ENCODE measurements around the gene OGDHL.

DNA sequence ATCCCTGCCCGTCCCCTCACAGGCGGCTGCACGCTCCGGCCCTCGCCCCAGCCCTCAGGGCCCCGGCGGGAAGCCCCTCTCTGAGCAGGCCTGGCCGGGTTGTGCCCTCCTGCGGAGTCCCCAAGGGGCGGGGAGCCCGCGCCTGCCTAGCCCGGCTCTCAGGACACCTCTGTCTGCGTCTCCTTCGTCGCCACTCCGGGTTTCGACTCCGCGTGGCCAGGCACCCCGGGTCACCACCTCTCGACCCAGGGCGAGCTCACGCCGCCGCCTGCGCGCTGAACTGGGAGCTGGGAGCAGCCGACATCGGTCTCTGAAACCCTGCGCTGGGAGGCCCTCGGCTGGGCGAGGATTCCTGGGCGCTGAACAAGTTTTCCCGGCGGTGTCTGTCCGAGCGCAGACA lies 6.2 kb upstream of the OGDHL start:
- TF ChIP-seq ZFX (CRISPR knock-in tag; IDR thresholded peaks at IDR 0.05): no peak
- TF ChIP-seq, protein P1, sequence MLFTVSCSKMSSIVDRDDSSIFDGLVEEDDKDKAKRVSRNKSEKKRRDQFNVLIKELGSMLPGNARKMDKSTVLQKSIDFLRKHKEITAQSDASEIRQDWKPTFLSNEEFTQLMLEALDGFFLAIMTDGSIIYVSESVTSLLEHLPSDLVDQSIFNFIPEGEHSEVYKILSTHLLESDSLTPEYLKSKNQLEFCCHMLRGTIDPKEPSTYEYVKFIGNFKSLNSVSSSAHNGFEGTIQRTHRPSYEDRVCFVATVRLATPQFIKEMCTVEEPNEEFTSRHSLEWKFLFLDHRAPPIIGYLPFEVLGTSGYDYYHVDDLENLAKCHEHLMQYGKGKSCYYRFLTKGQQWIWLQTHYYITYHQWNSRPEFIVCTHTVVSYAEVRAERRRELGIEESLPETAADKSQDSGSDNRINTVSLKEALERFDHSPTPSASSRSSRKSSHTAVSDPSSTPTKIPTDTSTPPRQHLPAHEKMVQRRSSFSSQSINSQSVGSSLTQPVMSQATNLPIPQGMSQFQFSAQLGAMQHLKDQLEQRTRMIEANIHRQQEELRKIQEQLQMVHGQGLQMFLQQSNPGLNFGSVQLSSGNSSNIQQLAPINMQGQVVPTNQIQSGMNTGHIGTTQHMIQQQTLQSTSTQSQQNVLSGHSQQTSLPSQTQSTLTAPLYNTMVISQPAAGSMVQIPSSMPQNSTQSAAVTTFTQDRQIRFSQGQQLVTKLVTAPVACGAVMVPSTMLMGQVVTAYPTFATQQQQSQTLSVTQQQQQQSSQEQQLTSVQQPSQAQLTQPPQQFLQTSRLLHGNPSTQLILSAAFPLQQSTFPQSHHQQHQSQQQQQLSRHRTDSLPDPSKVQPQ (CRISPR knock-in tag; IDR thresholded peaks at IDR 0.05; ENCODE audit: borderline replicate concordance): no peak
- no peak for TF ChIP-seq CEBPB (tag; IDR thresholded peaks at IDR 0.05)
- no peak for TF ChIP-seq CREM (IDR thresholded peaks at IDR 0.05; ENCODE audit: low read depth)
- TF ChIP-seq, protein P2, sequence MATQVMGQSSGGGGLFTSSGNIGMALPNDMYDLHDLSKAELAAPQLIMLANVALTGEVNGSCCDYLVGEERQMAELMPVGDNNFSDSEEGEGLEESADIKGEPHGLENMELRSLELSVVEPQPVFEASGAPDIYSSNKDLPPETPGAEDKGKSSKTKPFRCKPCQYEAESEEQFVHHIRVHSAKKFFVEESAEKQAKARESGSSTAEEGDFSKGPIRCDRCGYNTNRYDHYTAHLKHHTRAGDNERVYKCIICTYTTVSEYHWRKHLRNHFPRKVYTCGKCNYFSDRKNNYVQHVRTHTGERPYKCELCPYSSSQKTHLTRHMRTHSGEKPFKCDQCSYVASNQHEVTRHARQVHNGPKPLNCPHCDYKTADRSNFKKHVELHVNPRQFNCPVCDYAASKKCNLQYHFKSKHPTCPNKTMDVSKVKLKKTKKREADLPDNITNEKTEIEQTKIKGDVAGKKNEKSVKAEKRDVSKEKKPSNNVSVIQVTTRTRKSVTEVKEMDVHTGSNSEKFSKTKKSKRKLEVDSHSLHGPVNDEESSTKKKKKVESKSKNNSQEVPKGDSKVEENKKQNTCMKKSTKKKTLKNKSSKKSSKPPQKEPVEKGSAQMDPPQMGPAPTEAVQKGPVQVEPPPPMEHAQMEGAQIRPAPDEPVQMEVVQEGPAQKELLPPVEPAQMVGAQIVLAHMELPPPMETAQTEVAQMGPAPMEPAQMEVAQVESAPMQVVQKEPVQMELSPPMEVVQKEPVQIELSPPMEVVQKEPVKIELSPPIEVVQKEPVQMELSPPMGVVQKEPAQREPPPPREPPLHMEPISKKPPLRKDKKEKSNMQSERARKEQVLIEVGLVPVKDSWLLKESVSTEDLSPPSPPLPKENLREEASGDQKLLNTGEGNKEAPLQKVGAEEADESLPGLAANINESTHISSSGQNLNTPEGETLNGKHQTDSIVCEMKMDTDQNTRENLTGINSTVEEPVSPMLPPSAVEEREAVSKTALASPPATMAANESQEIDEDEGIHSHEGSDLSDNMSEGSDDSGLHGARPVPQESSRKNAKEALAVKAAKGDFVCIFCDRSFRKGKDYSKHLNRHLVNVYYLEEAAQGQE (IDR thresholded peaks at IDR 0.05; ENCODE audit: borderline replicate concordance): no peak
- TF ChIP-seq, protein P2 (CRISPR knock-in tag; IDR thresholded peaks at IDR 0.05; ENCODE audit: low read depth): no peak
- TF ChIP-seq MAFK (IDR thresholded peaks at IDR 0.05; ENCODE audit: low read length): no peak
- TF ChIP-seq, protein P3, sequence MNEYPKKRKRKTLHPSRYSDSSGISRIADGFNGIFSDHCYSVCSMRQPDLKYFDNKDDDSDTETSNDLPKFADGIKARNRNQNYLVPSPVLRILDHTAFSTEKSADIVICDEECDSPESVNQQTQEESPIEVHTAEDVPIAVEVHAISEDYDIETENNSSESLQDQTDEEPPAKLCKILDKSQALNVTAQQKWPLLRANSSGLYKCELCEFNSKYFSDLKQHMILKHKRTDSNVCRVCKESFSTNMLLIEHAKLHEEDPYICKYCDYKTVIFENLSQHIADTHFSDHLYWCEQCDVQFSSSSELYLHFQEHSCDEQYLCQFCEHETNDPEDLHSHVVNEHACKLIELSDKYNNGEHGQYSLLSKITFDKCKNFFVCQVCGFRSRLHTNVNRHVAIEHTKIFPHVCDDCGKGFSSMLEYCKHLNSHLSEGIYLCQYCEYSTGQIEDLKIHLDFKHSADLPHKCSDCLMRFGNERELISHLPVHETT (CRISPR knock-in tag; conservative IDR thresholded peaks at IDR 0.05 in 1 of 2, IDR thresholded peaks at IDR 0.05 in 1 of 2): no peak
- TF ChIP-seq, protein P4, sequence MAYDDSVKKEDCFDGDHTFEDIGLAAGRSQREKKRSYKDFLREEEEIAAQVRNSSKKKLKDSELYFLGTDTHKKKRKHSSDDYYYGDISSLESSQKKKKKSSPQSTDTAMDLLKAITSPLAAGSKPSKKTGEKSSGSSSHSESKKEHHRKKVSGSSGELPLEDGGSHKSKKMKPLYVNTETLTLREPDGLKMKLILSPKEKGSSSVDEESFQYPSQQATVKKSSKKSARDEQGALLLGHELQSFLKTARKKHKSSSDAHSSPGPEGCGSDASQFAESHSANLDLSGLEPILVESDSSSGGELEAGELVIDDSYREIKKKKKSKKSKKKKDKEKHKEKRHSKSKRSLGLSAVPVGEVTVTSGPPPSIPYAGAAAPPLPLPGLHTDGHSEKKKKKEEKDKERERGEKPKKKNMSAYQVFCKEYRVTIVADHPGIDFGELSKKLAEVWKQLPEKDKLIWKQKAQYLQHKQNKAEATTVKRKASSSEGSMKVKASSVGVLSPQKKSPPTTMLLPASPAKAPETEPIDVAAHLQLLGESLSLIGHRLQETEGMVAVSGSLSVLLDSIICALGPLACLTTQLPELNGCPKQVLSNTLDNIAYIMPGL (CRISPR knock-in tag; IDR thresholded peaks at IDR 0.05): no peak
- TF ChIP-seq, protein P5, sequence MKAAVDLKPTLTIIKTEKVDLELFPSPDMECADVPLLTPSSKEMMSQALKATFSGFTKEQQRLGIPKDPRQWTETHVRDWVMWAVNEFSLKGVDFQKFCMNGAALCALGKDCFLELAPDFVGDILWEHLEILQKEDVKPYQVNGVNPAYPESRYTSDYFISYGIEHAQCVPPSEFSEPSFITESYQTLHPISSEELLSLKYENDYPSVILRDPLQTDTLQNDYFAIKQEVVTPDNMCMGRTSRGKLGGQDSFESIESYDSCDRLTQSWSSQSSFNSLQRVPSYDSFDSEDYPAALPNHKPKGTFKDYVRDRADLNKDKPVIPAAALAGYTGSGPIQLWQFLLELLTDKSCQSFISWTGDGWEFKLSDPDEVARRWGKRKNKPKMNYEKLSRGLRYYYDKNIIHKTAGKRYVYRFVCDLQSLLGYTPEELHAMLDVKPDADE (conservative IDR thresholded peaks at IDR 0.05; ENCODE audit: control insufficient read depth, low read depth, low read length): no peak
- TF ChIP-seq, protein P6, sequence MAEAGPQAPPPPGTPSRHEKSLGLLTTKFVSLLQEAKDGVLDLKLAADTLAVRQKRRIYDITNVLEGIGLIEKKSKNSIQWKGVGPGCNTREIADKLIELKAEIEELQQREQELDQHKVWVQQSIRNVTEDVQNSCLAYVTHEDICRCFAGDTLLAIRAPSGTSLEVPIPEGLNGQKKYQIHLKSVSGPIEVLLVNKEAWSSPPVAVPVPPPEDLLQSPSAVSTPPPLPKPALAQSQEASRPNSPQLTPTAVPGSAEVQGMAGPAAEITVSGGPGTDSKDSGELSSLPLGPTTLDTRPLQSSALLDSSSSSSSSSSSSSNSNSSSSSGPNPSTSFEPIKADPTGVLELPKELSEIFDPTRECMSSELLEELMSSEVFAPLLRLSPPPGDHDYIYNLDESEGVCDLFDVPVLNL (CRISPR knock-in tag; IDR thresholded peaks at IDR 0.05; ENCODE audit: low read depth): no peak

Measured in K562 (cell line).